CD4-positive, alpha-beta T cell treated with Interleukin-10 for 1 hour (primary cell): ENCODE measurements around the gene CASQ1.

ENCODE experiments used
- DNase-seq: peaks from one replicate; pipeline ENCODE4 v3.0.0-alpha.2; 2020

CASQ1 gene

GRCh38 chr1:160189649-160190625, at the start of gene CASQ1:
TSS of gene CASQ1 (plus strand) at chr1:160190575. CDS start at chr1:160190752, 177 bp downstream.
- DNase-seq = no peak

DNA sequence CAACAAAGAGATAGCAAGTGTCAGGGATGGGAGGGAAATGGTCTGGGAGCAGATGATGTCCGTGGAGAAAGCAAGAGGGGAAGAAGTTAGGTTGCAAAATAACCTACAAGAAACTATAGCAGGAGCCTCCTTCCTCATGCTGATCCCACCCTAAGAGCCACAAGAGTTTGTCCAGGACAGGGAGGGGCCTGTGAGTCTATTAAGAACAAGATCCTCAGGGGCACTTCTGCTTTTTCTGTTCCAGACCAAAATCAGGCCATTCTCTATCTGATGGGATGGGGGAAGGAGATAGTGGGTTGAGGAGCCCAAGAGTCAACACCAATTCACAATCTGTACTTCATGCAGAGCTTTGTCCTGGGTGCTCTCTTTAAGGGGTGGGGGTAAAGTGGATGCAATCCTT, 46.7 kb upstream of the CASQ1 start:
- no peak for DNase-seq

GRCh38 chr1:160144921-160145320, 45.5 kb upstream of the CASQ1 start:
- DNase-seq = no peak

DNA sequence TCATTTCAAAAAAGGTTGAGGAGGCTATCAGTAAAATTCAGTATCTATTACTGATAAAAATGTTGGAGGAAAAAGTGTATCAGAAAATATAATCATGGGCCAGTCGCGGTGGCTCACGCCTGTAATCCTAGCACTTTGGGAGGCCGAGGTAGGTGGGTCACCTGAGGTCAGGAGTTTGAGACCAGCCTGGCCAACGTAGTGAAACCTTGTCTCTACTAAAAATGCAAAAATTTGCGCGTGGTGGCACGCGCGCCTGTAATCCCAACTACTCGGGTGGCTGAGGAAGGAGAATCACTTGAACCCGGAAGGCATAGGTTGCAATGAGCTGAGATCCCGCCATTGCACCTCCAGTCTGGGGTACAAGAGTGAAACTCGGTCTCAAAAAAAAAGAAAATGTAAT, 44.3 kb upstream of the CASQ1 start:
- DNase-seq = no peak

DNA sequence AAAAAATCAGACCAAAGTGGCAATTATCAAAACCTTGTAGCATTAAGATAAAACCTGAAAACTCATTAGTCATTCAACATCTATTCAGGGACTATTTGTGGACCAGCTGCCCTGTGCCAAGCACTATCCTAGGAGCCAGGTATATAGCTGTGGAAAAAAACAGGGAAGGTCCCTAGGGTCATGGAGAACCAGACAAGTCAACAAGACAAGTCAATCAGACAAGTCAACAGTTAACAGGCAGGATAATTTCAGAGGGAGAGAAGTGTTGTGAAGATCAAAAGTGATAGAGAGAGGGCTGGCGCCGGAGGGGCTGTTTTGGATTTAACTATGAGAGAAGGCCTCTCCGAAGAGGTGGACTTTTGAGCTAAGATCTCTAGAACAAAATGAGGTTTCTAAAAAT, 42.3 kb upstream of the CASQ1 start:
- no peak for DNase-seq

DNA sequence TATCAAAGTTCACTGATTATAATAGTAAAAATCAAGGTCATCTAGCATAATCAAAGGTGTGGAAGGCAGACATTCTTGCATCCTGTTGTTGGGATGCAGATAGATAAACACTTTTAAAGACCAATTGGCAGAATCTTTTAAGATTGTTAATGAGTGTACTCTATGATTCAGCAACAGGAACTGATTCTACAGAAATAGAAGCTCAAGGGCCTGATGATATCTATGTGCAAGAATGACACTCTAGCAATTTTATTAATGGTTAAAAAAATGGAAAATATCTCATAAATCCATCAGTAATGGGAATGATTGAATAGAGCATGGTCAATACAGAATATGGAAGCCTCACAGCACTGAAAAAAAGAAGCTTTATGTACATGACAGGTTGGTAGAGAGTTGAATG, 41.1 kb upstream of the CASQ1 start:
- DNase-seq = no peak

GRCh38 chr1:160149716-160150115, 40.7 kb upstream of the CASQ1 start:
- DNase-seq = no peak

- DNase-seq = no peak
These were observed 39.1 kb upstream of the CASQ1 start, which contains the start of gene ATP1A4 for GRCh38 chr1:160151303-160151702. TSS of gene ATP1A4 (plus strand) at chr1:160151603. CDS start at chr1:160152041, 438 bp downstream.

- no peak for DNase-seq
These were observed 35.6 kb upstream of the CASQ1 start for GRCh38 chr1:160154790-160155189.

DNA sequence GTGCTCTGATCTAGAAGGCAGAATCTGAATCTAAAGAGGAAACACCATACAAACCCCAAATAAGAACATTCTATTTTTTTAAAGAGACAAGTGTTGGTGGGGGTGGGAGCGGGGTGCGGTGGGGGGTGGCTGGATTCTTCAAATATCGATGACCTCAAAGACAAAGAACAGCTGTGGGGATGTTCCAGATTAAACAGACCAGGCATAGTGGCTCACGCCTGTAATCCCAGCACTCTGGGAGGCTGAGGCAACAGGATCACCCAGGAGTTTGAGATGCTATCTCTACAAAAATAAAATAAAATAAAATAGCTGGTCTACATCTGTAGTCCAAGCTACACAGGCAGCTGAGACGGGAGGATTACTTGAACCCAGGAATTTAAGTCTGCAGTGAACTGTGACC, 34.0 kb upstream of the CASQ1 start:
- DNase-seq = no peak

DNA sequence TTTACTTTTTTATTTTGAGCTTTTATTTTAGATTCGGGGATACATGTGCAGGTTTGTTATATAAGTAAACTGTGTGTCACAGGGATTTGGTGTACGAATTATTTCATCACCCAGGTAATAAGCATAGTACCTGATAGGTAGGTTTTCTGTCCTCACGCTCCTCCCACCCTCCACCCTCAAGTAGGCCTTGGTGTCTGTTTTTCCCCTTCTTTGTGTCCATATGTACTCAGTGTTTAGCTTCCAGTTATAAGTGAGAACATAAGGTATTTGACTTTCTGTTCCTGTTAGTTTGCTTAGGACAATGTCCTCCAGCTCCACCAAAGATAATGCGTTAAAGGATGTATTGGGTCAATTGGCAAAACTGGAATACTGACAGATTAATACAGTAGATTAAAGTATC, 33.2 kb upstream of the CASQ1 start:
- no peak for DNase-seq

DNA sequence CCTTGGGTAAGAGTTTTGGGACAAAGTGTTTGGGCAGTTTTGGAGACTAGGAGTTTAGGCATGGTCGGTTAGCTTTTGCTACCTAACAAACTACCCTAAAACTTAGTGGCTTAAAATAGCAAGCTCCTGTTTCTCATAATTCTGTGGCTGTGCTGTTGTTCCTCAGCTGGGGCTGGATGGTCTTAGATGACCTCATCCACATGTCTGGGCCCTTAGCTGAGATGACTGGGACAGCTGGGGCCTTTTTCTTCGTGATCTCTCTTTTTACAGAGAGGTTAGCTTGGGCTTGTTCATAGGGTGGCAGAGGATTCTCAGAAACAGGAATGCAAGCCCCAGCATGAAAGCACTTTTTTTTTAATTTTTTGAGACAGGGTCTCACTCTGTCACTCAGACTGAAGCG, 32.3 kb upstream of the CASQ1 start:
- DNase-seq = no peak

GRCh38 chr1:160158534-160158933, 31.8 kb upstream of the CASQ1 start:
- no peak for DNase-seq

- no peak for DNase-seq
These were observed 30.5 kb upstream of the CASQ1 start for GRCh38 chr1:160159846-160160245.

GRCh38 chr1:160161965-160162705, 28.2 kb upstream of the CASQ1 start:
- no peak for DNase-seq

- DNase-seq = no peak
These were observed 27.4 kb upstream of the CASQ1 start for GRCh38 chr1:160162931-160163330.

DNA sequence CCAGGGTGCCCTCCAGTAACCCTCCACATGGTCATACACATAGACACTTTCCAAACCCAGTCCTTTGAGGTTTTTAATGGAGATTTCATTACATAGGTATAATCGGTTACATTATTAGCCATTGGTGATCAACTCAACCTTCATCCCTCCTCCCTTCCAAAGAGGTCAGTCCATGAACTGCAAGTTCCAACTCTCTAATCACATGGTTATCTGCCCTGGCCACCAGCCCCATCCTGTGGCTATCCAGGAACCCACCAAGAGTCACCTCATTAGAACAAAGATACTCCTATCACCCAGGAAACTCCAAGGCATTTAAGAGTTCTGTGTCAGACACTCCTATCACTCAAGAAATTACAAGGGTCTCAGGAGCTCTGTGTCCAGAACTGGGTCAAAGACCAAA, 26.8 kb upstream of the CASQ1 start:
- DNase-seq = no peak

DNA sequence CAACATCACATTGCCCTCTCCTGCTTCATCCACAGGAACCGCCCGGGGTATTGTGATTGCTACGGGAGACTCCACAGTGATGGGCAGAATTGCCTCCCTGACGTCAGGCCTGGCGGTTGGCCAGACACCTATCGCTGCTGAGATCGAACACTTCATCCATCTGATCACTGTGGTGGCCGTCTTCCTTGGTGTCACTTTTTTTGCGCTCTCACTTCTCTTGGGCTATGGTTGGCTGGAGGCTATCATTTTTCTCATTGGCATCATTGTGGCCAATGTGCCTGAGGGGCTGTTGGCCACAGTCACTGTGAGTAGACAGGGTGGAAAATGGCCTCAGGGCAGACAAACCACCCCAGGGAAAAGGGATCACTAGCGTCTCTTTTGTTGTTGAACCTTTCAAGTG, 26.3 kb upstream of the CASQ1 start:
- DNase-seq = no peak

DNA sequence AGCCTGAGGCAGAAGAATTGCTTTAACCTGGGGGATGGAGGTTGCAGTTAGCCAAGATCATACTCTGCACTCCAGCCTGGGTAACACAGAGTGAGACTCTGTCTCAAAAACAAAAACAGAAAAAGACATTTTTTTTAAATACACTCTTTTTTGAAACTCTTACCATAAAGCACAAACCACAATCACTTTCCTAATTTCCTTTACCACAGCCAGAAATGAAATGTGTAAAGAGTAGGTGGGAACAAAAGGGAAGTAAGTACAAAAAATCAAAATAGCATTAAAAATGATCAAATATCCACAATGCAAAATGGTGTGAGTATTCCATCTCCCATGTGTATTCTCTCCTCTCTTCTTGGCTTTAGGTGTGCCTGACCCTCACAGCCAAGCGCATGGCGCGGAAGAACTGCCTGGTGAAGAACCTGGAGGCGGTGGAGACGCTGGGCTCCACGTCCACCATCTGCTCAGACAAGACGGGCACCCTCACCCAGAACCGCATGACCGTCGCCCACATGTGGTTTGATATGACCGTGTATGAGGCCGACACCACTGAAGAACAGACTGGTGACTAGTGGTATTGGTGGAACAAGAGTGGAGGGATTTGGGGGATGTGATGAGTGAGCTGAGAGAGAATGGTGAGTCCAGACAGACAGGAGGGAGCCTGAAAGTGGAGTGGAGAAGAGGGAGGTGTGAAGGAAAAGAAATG, 24.1 kb upstream of the CASQ1 start:
- DNase-seq = no peak

GRCh38 chr1:160167056-160167455, 23.3 kb upstream of the CASQ1 start:
- no peak for DNase-seq

DNA sequence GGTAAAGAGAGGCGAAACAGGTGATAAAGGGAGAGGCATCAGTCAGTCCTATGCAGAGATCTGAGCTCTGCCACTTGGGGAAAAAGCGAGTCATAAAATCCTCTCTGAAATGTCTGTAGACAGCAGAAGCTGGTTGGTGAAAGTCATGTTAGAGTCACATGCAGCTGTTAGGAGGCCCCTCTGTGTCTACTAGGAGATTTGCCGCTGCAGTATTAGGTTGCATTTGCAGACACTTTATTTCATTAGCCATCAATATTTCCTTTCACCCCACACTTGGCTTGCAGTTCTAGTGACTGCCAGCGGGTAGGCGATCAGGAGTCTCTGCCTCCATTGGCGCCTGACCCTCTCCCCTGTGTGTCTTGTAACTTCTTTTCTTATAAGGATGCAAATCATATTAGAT, 22.8 kb upstream of the CASQ1 start:
- DNase-seq = no peak

DNA sequence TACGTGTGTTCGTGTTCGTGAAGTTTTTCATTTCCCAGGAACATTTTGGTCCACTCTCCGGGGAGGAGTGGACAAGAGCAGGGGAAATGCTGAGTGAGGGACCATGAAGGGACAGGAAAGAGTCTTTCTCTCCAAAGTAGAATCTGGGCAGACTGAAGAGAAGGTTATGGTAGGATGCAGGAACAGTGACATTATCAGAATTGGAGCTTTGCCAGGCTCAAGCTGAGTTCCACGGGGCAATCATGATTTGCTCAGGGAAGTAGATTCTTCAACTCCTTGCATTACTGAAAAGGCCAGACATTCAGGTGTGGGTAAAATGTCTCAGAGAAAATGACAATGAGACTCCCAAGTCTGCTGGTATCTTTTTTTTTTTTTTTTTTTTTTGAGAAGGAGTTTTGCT, 22.4 kb upstream of the CASQ1 start:
- DNase-seq = no peak

DNA sequence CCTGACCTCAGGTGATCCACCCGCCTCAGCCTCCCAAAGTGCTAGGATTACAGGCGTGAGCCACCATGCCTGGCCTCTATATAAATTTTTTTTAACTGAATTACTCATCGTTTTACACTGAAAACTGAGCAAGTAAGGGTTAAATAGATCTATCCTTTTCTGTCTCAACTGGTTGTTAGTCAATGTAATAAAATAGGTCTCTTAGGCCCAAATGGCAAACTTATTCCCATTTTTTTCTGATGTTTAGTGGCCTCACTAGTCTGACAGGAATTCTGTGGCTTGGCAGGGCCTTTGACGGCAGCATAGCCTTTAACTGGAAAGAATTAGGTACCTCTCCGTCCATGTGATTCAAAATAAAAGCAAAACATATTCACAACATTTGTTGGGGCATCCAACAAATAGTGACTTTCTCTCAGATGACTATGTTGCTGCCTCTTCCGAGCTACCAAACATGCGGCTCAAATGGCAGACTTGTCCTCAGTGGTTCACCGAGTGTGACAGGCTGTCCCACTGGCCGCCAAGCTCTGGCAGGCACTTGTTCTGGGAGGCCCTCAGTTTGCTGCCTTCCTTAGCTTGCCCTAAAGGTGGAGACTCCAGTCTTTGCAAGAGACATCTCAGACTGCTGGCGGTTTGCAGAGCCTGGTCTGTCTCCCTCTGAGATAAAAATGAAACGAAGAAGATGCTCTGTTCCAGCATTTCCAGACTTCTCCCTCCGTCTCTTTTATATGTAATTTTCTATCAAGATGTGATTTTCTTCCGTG, 21.6 kb upstream of the CASQ1 start:
- no peak for DNase-seq
